Mucosa of descending colon (tissue), 3 donors: ENCODE data around the gene RFX4. TPM values are rescaled to one million over a fixed set of nuclear protein-coding genes. Genes with fewer than 3 reads are reported as not detected.

Experiments
- ATAC-seq: fragments of 200-7000 bp; cut with Tn5 transposase; one replicate; pipeline ENCODE4 v1.9.1; 2020; ENCODE audit warnings: mild to moderate bottlenecking, moderate library complexity
- DNase-seq, 3 donors: peaks; one replicate each; pipeline ENCODE4 v3.0.0-alpha.2; 2020
- H3K36me3 ChIP-seq: fragments of 200-600 bp; one replicate; pipeline ENCODE4 v1.8.0; 2021; ENCODE audit warnings: low read depth, mild to moderate bottlenecking
- H3K4me1 ChIP-seq: fragments of 200-600 bp; one replicate; pipeline ENCODE4 v1.8.0; 2021; ENCODE audit warnings: low read depth, mild to moderate bottlenecking
- H3K4me3 ChIP-seq: fragments of 200-600 bp; one replicate; pipeline ENCODE4 v1.8.0; 2021; ENCODE audit warnings: mild to moderate bottlenecking
- H3K9me3 ChIP-seq: fragments of 200-600 bp; one replicate; pipeline ENCODE4 v1.8.0; 2021; ENCODE audit warnings: mild to moderate bottlenecking
- intact Hi-C, 2 donors: fragments of 100-400 bp; cut with DNase I in 1 of 2; cut with micrococcal nuclease in 1 of 2; formaldehyde crosslinking; loops; one replicate each; pipeline versions ENCODE4 v1.11.0 to v1.11.1; 2022; cut with DNase I, micrococcal nuclease
- total RNA-seq, 3 donors: library from RNA; stranded (reverse); fragmentation: NEBNext Ultra II Directional in 2 of 3; extraction: Animal tissue kit (Norgen Biotek cat#: 25700) in 2 of 3; gene quantifications; one replicate each; pipeline versions ENCODE4 v1.2.1 to v1.2.4, GENCODE V29; 2021 to 2023
- TF ChIP-seq, protein P1 (sequence below): fragments of 200-600 bp; IDR thresholded peaks from one replicate; pipeline ENCODE4 v1.8.0; 2022; ENCODE audit warnings: antibody characterized with exemption, mild to moderate bottlenecking
- donor health status: DM: no; HTN: no; CAD: no; lungs with moderate emphysema.
- donor health status: DM: no; HTN: no; CAD: no.
- donor health status: DM: no; HTN: yes; CAD: no.

Gene RFX4
- total RNA-seq, 3 donors from 2014 or later = not detected

DNA sequence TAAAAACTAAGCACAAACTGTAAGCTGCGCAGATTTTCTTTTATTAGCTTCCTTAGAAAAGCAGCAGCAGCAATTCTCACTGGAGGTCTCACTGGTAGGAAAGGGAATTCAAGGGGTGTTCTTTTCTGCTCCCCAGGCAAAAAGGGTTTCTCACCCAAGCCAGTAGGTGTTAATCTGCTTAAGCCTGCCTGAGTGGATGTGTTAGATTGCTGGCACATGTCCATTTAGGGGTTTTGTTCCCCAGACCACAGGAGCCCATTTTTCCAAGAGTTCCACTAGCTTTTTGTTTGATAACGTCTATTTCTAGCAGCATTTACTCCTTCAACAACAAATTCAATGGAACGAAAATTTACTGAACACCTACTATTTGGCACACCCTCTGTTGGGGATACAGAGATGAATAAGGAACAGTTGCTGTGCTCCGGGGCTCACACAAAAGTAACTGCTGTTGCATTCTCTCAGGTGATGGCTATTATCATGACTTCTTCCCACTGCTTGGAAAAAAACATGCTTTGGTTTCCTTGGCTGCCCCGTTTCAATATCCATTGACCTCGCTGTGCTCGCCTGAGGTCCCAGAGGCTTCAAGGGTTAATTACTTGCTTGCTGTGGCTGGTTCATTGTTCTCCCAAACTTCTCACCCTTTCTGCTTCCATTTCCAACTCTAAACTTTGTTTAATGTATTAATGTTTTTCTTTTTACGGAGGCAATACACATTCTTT, 160.6 kb downstream of the RFX4 start:
- ATAC-seq (no peak), DNase-seq (no peak)
- H3K4me1 ChIP-seq = peaks cover 6% of the 10 kb centered on the region
- TF ChIP-seq, protein P1, sequence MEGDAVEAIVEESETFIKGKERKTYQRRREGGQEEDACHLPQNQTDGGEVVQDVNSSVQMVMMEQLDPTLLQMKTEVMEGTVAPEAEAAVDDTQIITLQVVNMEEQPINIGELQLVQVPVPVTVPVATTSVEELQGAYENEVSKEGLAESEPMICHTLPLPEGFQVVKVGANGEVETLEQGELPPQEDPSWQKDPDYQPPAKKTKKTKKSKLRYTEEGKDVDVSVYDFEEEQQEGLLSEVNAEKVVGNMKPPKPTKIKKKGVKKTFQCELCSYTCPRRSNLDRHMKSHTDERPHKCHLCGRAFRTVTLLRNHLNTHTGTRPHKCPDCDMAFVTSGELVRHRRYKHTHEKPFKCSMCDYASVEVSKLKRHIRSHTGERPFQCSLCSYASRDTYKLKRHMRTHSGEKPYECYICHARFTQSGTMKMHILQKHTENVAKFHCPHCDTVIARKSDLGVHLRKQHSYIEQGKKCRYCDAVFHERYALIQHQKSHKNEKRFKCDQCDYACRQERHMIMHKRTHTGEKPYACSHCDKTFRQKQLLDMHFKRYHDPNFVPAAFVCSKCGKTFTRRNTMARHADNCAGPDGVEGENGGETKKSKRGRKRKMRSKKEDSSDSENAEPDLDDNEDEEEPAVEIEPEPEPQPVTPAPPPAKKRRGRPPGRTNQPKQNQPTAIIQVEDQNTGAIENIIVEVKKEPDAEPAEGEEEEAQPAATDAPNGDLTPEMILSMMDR = no peak
- no peak overlapping the region for H3K4me3 ChIP-seq
- H3K36me3 ChIP-seq = no peaks in the 10 kb centered on the region
- intact Hi-C loops = no loop called here
- no peaks in the 10 kb centered on the region for H3K9me3 ChIP-seq

DNA sequence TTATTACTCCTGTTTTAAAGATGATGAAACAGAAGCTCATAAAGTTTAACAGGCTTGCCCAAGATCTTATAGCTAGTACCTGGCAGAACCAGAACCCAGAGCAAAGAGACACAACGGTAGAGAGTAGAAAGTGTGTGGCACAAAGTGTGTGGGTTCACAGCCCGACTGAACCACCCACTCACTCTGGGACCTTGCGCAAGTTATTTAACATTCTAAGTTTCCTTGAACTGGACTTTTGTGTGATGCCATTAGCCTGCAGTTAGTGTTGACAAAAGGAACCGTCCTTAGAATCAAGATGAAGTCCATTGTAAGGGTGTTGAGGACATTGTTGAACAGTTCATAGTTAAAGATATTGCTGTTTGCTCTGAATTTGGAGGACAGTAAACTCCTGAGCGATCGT, 161.8 kb downstream of the RFX4 start:
- DNase-seq (no peak), ATAC-seq (no peak)
- H3K4me1 ChIP-seq = peaks cover under 1% of the 10 kb centered on the region
- H3K36me3 ChIP-seq = no peaks in the 10 kb centered on the region
- no peak overlapping the region for H3K4me3 ChIP-seq
- no peaks in the 10 kb centered on the region for H3K9me3 ChIP-seq
- TF ChIP-seq, protein P1 = no peak
- intact Hi-C loops = no loop called here

DNA sequence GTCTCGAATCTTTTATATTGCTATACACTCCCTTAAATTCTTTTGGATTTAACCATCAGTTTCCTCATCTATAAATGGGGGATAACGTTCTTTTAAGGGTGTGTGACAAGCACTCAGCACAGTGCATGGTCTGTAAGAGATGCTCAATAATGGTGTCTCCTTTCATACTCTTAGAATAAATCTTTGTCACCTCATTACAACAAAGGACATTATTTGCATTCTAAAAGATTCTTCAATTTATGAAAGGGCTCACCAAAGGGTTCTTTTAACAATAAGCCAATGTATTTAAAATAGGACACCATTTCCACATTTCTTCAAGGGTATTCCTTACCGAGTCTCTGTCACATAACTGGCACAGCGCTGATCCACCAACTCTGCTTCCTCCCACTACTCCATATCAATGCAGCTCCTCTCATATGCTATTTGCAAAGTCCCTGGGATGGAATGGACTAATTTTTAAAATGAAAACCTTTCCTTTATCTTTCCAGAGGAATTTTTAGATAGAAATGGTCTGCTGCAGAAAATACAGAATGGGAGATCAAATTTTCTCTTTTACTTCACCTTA, 162.5 kb downstream of the RFX4 start:
- no peak for ATAC-seq
- Histone ChIP-seq H3K4me1 (no peaks in the 10 kb centered on the region), H3K4me3 (no peak overlapping the region), H3K9me3 (no peaks in the 10 kb centered on the region), H3K36me3 (no peaks in the 10 kb centered on the region)
- DNase-seq = no peak
- TF ChIP-seq, protein P1 = no peak
- intact Hi-C loops = no loop called here

DNA sequence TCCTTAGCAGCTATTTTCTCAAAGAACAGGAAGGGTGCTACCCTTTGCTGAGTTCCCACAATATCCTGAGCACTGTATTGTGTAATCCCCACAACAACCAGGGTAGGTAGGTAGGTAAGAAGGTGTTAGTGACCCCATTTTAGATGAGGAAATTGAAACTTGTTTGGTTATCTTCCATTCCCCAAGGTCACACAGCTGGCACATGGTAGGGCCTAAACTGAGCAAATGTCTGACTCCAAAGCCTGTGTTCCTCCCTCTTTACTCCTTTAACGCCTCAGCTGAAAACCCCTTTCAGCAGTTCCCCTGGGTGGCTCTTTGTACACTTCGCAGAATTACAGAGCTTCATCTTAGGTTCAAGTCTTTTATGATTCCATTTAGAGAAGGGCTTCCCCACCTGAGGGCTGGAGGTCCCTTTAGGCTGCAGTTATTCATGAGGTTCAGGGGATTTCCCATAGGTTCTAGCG, 165.2 kb downstream of the RFX4 start:
- H3K4me3 ChIP-seq = no peak overlapping the region
- DNase-seq (no peak), ATAC-seq (peak; percentile 51)
- H3K4me1 ChIP-seq = no peaks in the 10 kb centered on the region
- TF ChIP-seq, protein P1 = no peak
- intact Hi-C loops = no loop called here
- H3K9me3 ChIP-seq = no peaks in the 10 kb centered on the region
- H3K36me3 ChIP-seq = no peaks in the 10 kb centered on the region

DNA sequence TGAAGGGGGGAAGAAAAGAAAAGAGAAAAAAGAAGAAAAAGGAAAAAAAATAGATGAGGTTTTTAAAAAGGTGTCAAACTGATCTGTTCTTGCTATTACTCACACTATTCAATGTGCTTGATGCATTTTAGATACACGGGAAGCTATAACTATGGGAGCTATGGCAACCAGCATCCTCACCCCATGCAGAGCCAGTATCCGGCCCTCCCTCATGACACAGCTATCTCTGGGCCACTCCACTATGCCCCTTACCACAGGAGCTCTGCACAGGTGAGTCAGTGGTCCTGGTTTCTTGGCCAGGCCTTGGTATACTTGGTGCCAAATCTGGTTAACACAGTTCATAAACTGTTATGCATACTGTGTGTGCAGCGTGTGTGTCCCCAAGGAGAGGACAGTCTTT, 167.7 kb downstream of the RFX4 start:
- TF ChIP-seq, protein P1 = no peak
- DNase-seq = no peak
- Histone ChIP-seq H3K4me3 (no peak overlapping the region), H3K36me3 (no peaks in the 10 kb centered on the region), H3K4me1 (no peaks in the 10 kb centered on the region), H3K9me3 (no peaks in the 10 kb centered on the region)
- ATAC-seq = no peak
- intact Hi-C loops = no loop called here
